PFSK-1 (cell line): ENCODE measurements around the gene PRRT4.
A peak's percentile ranks its signal among the peaks of the same experiment; 100 is the strongest.

Source experiments
- FOXP2 ChIP-seq: optimal IDR thresholded peaks from 2 replicates; pipeline ENCODE3; 2011; ENCODE audit warnings: borderline replicate concordance, control low read depth, inconsistent platforms; ENCODE audit not compliant: insufficient read depth; ENCODE audit errors: extremely low read length, extremely low read depth
- POLR2AphosphoS5 ChIP-seq: IDR thresholded peaks from 2 replicates; pipeline ENCODE4 v1.6.1; 2012; ENCODE audit warnings: low read depth, mild to moderate bottlenecking, control low read depth, low read length, moderate library complexity
- REST ChIP-seq, 2 experiments: IDR thresholded peaks; 2 replicates each; pipeline versions ENCODE4 v1.6.1 to v1.8.0; 2011 to 2012; ENCODE audit warnings: low read depth in 2 of 2, low read length in 2 of 2, control low read depth in 1 of 2, inconsistent platforms in 1 of 2, mild to moderate bottlenecking in 1 of 2, moderate library complexity in 1 of 2; ENCODE audit not compliant: insufficient read depth in 1 of 2
- SIN3A ChIP-seq: IDR thresholded peaks from 2 replicates; pipeline ENCODE4 v1.6.1; 2012; ENCODE audit warnings: mild to moderate bottlenecking, low read length, moderate library complexity, borderline replicate concordance; ENCODE audit not compliant: insufficient read depth
- TAF1 ChIP-seq: IDR thresholded peaks from 2 replicates; pipeline ENCODE4 v1.6.1; 2012; ENCODE audit warnings: low read length, control low read depth, borderline replicate concordance; ENCODE audit not compliant: insufficient read depth

GRCh38 chr7:128387216-128388144 lies 26.0 kb upstream of the PRRT4 start:
- TF ChIP-seq SIN3A (no peak), FOXP2 (peak; percentile 26), REST (IDR thresholded peaks at IDR 0.05; ENCODE audit: insufficient read depth in 1 of 2, low read depth in 2 of 2, low read length in 2 of 2) (no peak), TAF1 (no peak), POLR2AphosphoS5 (no peak)
